ENCODE data around the gene PTPRB. TPM values are rescaled to one million over a fixed set of nuclear protein-coding genes. Genes with fewer than 3 reads are reported as not detected.

The PTPRB gene
- total and polyA plus RNA-seq, 2 donors (not counting 1 experiment from before 2014, with no cell fraction given) = 0.66 to 1.6 TPM

GRCh38 chr12:70482764-70483163, 154.5 kb downstream of the PTPRB start:
- no peak overlapping the region for H3K4me2 ChIP-seq (ENCODE audit: extremely low read depth, insufficient read depth, low read length)
- H4K20me1 ChIP-seq (ENCODE audit: control insufficient read depth, extremely low read depth, insufficient read depth, low read length) = no peaks in the 10 kb centered on the region
- H3K27me3 ChIP-seq (ENCODE audit: control insufficient read depth, insufficient read depth, low read length) = no peaks in the 10 kb centered on the region
- TF ChIP-seq CTCF (conservative IDR thresholded peaks at IDR 0.05 in 1 of 2, IDR thresholded peaks at IDR 0.05 in 1 of 2; ENCODE audit: low read depth in 1 of 2, low read length in 2 of 2) = no peak
- H3K4me3 ChIP-seq (replicated peaks in 1 of 4; ENCODE audit: control extremely low read depth in 1 of 4, insufficient read depth in 1 of 4, low read depth in 3 of 4, low read length in 4 of 4) = no peak overlapping the region
- no peak overlapping the region for H2AFZ ChIP-seq (ENCODE audit: low read length)
- no peaks in the 10 kb centered on the region for H3K9me3 ChIP-seq (ENCODE audit: control insufficient read depth, insufficient read depth, low read depth, low read length)
- no peaks in the 10 kb centered on the region for H3K4me1 ChIP-seq (ENCODE audit: control insufficient read depth, extremely low read depth, insufficient read depth, low read length)
- no peak overlapping the region for H3K9ac ChIP-seq (ENCODE audit: insufficient read depth, low read length)
- no peaks in the 10 kb centered on the region for H3K36me3 ChIP-seq (ENCODE audit: control insufficient read depth, insufficient read depth, low read length)
- H3K27ac ChIP-seq (ENCODE audit: insufficient read depth, low read length) = no peak overlapping the region
- H3K79me2 ChIP-seq (ENCODE audit: control insufficient read depth, insufficient read depth, low read length) = no peaks in the 10 kb centered on the region
- no peak for DNase-seq (ENCODE audit: low read depth in 2 of 2)

- no peak overlapping the region for H3K27ac ChIP-seq (ENCODE audit: insufficient read depth, low read length)
- no peaks in the 10 kb centered on the region for H3K9me3 ChIP-seq (ENCODE audit: control insufficient read depth, insufficient read depth, low read depth, low read length)
- no peak overlapping the region for H3K4me2 ChIP-seq (ENCODE audit: extremely low read depth, insufficient read depth, low read length)
- no peak for DNase-seq (ENCODE audit: low read depth in 2 of 2)
- H3K4me3 ChIP-seq (replicated peaks in 1 of 4; ENCODE audit: control extremely low read depth in 1 of 4, insufficient read depth in 1 of 4, low read depth in 3 of 4, low read length in 4 of 4) = no peak overlapping the region
- no peaks in the 10 kb centered on the region for H3K4me1 ChIP-seq (ENCODE audit: control insufficient read depth, extremely low read depth, insufficient read depth, low read length)
- H3K36me3 ChIP-seq (ENCODE audit: control insufficient read depth, insufficient read depth, low read length) = no peaks in the 10 kb centered on the region
- no peak overlapping the region for H2AFZ ChIP-seq (ENCODE audit: low read length)
- H3K9ac ChIP-seq (ENCODE audit: insufficient read depth, low read length) = no peak overlapping the region
- TF ChIP-seq CTCF (conservative IDR thresholded peaks at IDR 0.05 in 1 of 2, IDR thresholded peaks at IDR 0.05 in 1 of 2; ENCODE audit: low read depth in 1 of 2, low read length in 2 of 2) (no peak), EZH2 (IDR thresholded peaks at IDR 0.05; ENCODE audit: low read length, missing control alignments) (no peak)
- H3K79me2 ChIP-seq (ENCODE audit: control insufficient read depth, insufficient read depth, low read length) = no peaks in the 10 kb centered on the region
- no peaks in the 10 kb centered on the region for H4K20me1 ChIP-seq (ENCODE audit: control insufficient read depth, extremely low read depth, insufficient read depth, low read length)
- no peaks in the 10 kb centered on the region for H3K27me3 ChIP-seq (ENCODE audit: control insufficient read depth, insufficient read depth, low read length)
Observed at GRCh38 chr12:70469221-70469820, 167.9 kb downstream of the PTPRB start.

GRCh38 chr12:70468741-70469140, 168.5 kb downstream of the PTPRB start:
- Histone ChIP-seq H3K9me3 (ENCODE audit: control insufficient read depth, insufficient read depth, low read depth, low read length) (no peaks in the 10 kb centered on the region), H3K27ac (ENCODE audit: insufficient read depth, low read length) (no peak overlapping the region), H4K20me1 (ENCODE audit: control insufficient read depth, extremely low read depth, insufficient read depth, low read length) (no peaks in the 10 kb centered on the region), H3K4me2 (ENCODE audit: extremely low read depth, insufficient read depth, low read length) (no peak overlapping the region), H3K4me3 (replicated peaks in 1 of 4; ENCODE audit: control extremely low read depth in 1 of 4, insufficient read depth in 1 of 4, low read depth in 3 of 4, low read length in 4 of 4) (no peak overlapping the region), H3K27me3 (ENCODE audit: control insufficient read depth, insufficient read depth, low read length) (no peaks in the 10 kb centered on the region), H2AFZ (ENCODE audit: low read length) (no peak overlapping the region), H3K79me2 (ENCODE audit: control insufficient read depth, insufficient read depth, low read length) (no peaks in the 10 kb centered on the region), H3K9ac (ENCODE audit: insufficient read depth, low read length) (no peak overlapping the region), H3K36me3 (ENCODE audit: control insufficient read depth, insufficient read depth, low read length) (no peaks in the 10 kb centered on the region), H3K4me1 (ENCODE audit: control insufficient read depth, extremely low read depth, insufficient read depth, low read length) (no peaks in the 10 kb centered on the region)
- DNase-seq (ENCODE audit: low read depth in 2 of 2) = no peak
- TF ChIP-seq EZH2 (IDR thresholded peaks at IDR 0.05; ENCODE audit: low read length, missing control alignments) (no peak), CTCF (conservative IDR thresholded peaks at IDR 0.05 in 1 of 2, IDR thresholded peaks at IDR 0.05 in 1 of 2; ENCODE audit: low read depth in 1 of 2, low read length in 2 of 2) (no peak)
